Esophagus squamous epithelium (tissue), 4 donors: ENCODE measurements around the gene FAM83E.

Experiments used
- POLR2A ChIP-seq, 4 donors: fragments of 450-650 bp; IDR thresholded peaks; one replicate each; pipeline ENCODE4 v1.6.1; 2017; ENCODE audit warnings: antibody characterized with exemption in 4 of 4, mild to moderate bottlenecking in 4 of 4, moderate library complexity in 3 of 4
- TF ChIP-seq, protein P1 (sequence below), 6 experiments: fragments of 450-650 bp in 4 of 6; fragments of 200-600 bp in 2 of 6; sonication (generic) in 2 of 6; IDR thresholded peaks; one replicate each; pipeline ENCODE4 v1.5.1; 2016 to 2019; ENCODE audit warnings: antibody characterized with exemption in 6 of 6, mild to moderate bottlenecking in 4 of 6, moderate library complexity in 4 of 6

DNA sequence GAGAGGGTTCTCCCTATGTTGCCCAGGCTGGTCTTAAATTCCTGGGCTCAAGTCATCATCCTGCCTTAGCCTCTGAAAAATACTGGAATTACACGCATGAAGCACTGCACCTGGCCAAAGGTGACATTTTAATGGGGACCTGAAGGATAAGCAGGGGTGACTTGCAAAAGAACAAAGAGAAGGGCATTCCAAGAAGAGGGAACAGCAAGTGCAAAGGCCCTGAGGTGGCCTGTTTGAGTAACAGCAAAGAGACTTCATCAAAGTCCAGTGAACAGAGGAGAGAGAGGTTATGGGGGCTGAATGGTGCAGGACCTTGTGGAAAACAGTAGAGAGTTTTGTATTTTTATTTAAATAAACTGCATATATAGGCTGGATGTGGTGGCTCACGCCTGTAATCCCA is 27.0 kb upstream of the FAM83E start:
- TF ChIP-seq, protein P1, sequence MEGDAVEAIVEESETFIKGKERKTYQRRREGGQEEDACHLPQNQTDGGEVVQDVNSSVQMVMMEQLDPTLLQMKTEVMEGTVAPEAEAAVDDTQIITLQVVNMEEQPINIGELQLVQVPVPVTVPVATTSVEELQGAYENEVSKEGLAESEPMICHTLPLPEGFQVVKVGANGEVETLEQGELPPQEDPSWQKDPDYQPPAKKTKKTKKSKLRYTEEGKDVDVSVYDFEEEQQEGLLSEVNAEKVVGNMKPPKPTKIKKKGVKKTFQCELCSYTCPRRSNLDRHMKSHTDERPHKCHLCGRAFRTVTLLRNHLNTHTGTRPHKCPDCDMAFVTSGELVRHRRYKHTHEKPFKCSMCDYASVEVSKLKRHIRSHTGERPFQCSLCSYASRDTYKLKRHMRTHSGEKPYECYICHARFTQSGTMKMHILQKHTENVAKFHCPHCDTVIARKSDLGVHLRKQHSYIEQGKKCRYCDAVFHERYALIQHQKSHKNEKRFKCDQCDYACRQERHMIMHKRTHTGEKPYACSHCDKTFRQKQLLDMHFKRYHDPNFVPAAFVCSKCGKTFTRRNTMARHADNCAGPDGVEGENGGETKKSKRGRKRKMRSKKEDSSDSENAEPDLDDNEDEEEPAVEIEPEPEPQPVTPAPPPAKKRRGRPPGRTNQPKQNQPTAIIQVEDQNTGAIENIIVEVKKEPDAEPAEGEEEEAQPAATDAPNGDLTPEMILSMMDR (IDR thresholded peaks at IDR 0.05): no peak
- TF ChIP-seq POLR2A (IDR thresholded peaks at IDR 0.05): no peak
